LNCAP (cell line): ENCODE data around the gene ZNF646.

Source experiments
- TF ChIP-seq, protein P1 (sequence below): fragments of 450-650 bp; IDR thresholded peaks from 2 replicates; pipeline ENCODE4 v1.5.1; 2017; ENCODE audit warnings: mild to moderate bottlenecking

Gene ZNF646

DNA sequence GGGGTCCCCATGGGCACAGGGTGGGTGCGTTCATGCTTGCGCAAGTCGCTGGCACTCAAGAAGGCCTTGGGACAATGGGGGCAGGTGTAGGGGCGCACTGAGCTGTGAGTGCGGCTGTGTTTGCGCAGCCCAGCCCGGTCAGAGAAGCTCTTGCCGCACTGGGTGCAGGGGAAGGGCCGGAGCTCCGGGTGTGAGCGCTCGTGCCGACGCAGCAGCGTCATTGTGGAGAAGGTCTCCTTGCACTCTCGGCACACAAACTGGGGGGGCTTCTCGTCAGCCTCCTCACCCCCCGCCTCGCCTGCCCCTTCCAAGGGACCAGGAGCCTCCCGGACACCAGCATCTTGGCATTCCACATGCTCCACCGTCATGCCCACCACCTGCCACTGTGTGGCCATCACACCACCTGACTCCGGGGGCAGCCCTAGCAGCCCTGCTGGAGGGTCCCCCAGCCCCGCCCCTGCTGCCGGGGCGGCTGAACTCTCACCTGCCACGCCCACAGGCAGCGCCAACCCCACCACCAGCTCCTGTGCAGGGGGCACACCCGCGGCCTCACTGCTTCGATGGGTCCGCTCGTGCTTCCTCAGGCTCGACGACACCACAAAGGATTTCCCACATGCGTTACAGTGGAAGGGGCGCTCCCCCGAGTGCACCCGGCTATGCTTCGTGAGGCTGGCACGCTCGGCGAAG is 13.0 kb upstream of the ZNF646 start:
- TF ChIP-seq, protein P1, sequence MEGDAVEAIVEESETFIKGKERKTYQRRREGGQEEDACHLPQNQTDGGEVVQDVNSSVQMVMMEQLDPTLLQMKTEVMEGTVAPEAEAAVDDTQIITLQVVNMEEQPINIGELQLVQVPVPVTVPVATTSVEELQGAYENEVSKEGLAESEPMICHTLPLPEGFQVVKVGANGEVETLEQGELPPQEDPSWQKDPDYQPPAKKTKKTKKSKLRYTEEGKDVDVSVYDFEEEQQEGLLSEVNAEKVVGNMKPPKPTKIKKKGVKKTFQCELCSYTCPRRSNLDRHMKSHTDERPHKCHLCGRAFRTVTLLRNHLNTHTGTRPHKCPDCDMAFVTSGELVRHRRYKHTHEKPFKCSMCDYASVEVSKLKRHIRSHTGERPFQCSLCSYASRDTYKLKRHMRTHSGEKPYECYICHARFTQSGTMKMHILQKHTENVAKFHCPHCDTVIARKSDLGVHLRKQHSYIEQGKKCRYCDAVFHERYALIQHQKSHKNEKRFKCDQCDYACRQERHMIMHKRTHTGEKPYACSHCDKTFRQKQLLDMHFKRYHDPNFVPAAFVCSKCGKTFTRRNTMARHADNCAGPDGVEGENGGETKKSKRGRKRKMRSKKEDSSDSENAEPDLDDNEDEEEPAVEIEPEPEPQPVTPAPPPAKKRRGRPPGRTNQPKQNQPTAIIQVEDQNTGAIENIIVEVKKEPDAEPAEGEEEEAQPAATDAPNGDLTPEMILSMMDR: no peak

DNA sequence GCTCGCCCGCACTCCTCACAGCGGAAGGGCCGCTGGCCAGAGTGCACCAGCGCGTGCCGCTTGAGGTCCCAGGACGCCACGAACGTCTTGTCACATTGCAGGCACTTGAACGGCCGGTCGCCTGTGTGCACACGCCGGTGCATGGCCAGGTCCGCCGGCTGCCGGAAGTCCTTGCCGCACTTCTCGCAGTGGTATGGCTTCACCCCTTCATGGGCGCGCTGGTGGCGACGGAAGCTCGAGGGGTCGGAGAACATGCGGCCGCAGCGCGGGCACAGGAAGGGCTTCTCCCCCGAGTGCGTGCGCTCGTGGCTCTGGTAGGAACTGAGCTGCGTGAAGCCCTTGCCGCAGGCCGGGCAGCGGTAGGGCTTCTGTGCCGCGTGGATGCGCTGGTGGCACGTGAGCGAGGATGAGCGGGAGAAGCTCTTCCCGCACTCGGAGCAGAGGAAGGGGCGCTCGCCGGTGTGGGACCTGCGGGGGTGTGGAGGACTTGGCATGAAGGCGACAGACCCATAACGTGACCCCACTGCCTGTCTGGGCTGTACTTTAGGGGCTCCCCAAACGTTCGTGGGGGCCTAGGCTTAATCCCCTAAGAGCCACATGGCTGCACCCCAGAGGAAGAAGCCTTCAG is 12.3 kb upstream of the ZNF646 start:
- TF ChIP-seq, protein P1: no peak

DNA sequence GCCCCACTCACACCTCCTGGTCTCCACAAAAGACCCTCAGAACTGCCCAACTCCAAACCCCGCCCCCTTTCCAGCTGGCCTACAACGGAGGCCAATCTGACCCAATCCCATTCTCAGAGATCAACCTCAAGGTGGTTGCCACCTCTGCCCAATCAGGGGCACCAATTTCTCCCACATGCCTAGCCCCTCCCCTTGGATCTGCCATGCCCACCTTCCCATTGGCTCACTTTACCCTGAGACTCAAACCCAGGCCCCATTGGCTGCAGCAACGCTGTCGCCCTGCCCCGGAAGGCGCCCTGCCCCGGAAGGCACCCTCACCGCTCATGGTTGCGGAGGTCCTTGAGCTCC is 10.8 kb upstream of the ZNF646 start:
- TF ChIP-seq, protein P1: no peak

DNA sequence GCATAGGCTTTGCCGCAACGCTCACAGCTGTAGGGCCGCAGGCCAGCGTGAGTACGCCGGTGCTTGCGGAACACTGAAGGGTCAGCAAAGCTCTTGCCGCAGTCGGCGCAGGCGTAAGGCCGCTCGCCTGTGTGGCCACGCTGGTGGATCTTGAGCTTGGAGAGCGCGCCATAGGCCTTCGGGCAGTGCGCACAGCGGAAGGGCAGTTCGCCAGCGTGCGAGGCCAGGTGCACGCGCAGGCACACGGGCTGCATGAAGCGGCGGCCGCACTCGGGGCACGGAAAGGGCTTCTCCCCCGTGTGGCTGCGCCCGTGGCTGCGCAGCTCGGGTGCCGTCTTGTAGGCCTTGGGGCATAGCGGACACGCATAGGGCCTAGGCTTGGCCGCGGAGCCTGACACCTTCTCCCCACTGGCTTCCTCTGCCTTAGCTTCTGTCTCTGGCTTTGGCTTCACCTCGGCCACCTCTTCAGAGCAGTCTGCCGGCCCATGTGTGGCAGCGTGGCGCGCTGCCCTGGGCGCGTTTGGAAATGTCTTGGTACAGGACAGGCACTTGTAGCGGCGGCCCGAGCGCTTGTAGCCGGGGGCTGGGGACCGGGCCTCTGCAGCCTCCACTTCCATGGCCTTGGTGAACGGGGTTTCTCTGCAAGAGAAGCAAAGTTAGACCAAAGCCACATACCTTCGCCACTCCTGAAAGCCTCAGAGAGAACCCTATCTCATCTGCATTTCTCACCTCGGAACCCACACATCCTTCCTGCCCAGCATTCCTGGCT is 10.2 kb upstream of the ZNF646 start:
- TF ChIP-seq, protein P1: no peak

DNA sequence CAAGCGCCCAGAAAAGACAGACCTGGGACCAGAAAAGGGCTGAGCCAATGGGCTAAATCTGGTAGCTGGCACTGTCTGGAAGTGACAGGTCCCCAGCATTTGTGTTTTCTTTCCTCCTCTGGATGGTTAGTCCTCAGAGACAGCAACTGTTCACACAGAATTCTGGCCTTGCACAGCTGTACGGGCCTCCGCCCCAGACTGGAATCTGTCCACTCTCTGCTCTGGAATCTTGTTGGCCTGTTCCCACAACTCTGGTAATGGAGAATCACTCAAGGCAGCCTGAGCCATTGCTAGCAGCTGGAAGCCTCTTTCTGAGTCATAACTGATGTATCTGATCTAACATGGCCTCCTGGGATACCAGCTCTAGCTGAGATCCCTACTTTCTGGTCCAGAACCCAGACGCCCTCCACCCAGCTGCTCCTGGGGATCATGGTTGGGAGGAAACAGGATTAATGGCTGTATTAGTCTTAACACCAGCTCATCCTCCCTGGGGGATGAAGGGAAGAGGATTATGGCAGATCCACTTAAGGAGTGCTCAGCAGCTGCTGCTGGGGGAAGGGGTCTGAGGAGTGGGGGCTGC is 9.2 kb upstream of the ZNF646 start:
- TF ChIP-seq, protein P1: no peak

DNA sequence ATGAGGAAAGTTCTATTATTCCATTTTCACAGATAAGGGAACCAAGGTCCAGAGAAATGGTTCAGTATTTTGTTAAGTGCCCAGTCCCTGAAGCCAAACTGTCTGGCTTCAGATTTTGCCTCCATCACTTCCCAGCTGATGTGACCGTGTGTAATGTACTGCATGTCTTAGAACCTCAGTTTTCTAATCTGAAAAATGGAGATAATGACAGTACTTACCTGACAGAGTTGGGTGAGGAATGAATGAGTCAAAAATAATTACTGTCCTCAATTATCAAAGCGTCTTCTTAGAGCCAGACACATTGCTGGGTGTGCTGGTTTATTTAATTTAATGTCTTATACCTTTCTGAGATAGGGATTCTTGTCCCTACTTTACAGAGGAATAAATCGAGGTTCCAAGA is 6.9 kb upstream of the ZNF646 start:
- TF ChIP-seq, protein P1: no peak

DNA sequence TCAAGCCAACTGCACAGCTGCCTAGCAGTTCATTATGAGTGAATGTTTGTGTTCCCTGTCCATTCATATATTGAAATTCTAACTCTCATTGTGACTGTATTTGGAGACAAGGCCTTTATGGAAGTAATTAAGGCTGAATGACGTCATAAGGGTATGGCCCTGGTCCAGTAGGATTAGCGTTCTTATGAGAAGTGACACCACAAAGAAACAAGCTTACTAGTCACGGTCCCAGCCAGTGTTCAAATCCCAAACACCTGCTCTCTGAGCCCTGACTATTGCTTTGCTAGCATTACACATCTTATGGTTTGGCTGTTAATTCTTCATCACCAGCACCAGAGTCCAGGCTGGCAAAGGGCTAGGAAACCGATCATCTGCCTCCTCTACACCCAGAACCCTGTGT is 2.4 kb upstream of the ZNF646 start:
- TF ChIP-seq, protein P1: no peak
